Mesendoderm (in vitro differentiated cells): ENCODE data around the gene CECR2.

Source experiments
- DNase-seq: peaks from one replicate; pipeline ENCODE4 v3.0.0; 2013
- H2AK5ac ChIP-seq: 2 replicates; pipeline ENCODE4 v1.6.1; 2013; ENCODE audit warnings: low read length, inconsistent platforms
- H2BK120ac ChIP-seq: 2 replicates; pipeline ENCODE4 v1.6.1; 2013; ENCODE audit warnings: low read depth, mild to moderate bottlenecking, low read length, moderate library complexity, mixed read lengths
- H2BK15ac ChIP-seq: replicated peaks from 2 replicates; pipeline ENCODE4 v1.6.1; 2013; ENCODE audit warnings: low read depth, mild to moderate bottlenecking, moderate library complexity
- H2BK5ac ChIP-seq: 2 replicates; pipeline ENCODE4 v1.6.1; 2013; ENCODE audit warnings: low read length, inconsistent platforms
- H3K18ac ChIP-seq: 2 replicates; pipeline ENCODE4 v1.6.1; 2013; ENCODE audit warnings: mild to moderate bottlenecking, low read length, mixed read lengths
- H3K23ac ChIP-seq: one replicate; pipeline ENCODE4 v1.6.1; 2013; ENCODE audit warnings: low read length
- H3K27ac ChIP-seq: 2 replicates; pipeline ENCODE4 v1.5.1; 2013; ENCODE audit warnings: low read depth, mild to moderate bottlenecking, inconsistent platforms, low read length, moderate library complexity
- H3K27me3 ChIP-seq: 2 replicates; pipeline ENCODE4 v1.6.1; 2013; ENCODE audit warnings: low read length, control low read depth, mild to moderate bottlenecking, inconsistent platforms; ENCODE audit not compliant: insufficient read depth, poor library complexity
- H3K36me3 ChIP-seq: 2 replicates; pipeline ENCODE4 v1.6.1; 2013; ENCODE audit warnings: low read length, inconsistent platforms; ENCODE audit not compliant: control insufficient read depth, insufficient read depth
- H3K4ac ChIP-seq: one replicate; pipeline ENCODE4 v1.6.1; 2013; ENCODE audit warnings: low read depth, mild to moderate bottlenecking, low read length, moderate library complexity
- H3K4me1 ChIP-seq: 2 replicates; pipeline ENCODE4 v1.6.1; 2013; ENCODE audit warnings: low read depth, low read length, inconsistent platforms; ENCODE audit not compliant: control insufficient read depth
- H3K4me2 ChIP-seq: 2 replicates; pipeline ENCODE4 v1.6.1; 2013; ENCODE audit warnings: low read length
- H3K4me3 ChIP-seq: 2 replicates; pipeline ENCODE4 v1.5.1; 2013; ENCODE audit warnings: mild to moderate bottlenecking, low read length
- H3K56ac ChIP-seq: one replicate; pipeline ENCODE4 v1.6.1; 2013; ENCODE audit warnings: low read length
- H3K79me1 ChIP-seq: 2 replicates; pipeline ENCODE4 v1.6.1; 2013; ENCODE audit warnings: low read length, inconsistent platforms
- H3K79me2 ChIP-seq: 2 replicates; pipeline ENCODE4 v1.6.1; 2013; ENCODE audit warnings: mild to moderate bottlenecking, low read length; ENCODE audit not compliant: control insufficient read depth, insufficient read depth
- H3K9ac ChIP-seq: 2 replicates; pipeline ENCODE4 v1.6.1; 2013; ENCODE audit warnings: low read length, inconsistent platforms
- H4K5ac ChIP-seq: one replicate; pipeline ENCODE4 v1.6.1; 2013; ENCODE audit warnings: low read length
- H4K8ac ChIP-seq: one replicate; pipeline ENCODE4 v1.6.1; 2013; ENCODE audit warnings: low read depth, mild to moderate bottlenecking, control low read depth, low read length, moderate library complexity
- WGBS: extraction: QIAGEN DNeasy Blood & Tissue Kit; methylation state at CpG from one replicate; pipeline ENCODE4 v1.1.7; 2013; ENCODE audit warnings: low lambda C conversion rate, missing lambda C conversion rate; ENCODE audit not compliant: insufficient coverage; ENCODE audit errors: extremely low coverage; 5-methylcytosine and 5-hydroxymethylcytosine counted together

Gene CECR2

GRCh38 chr22:17566776-17567175 is 197.5 kb downstream of the CECR2 start:
- Histone ChIP-seq H2BK15ac (no peak overlapping the region), H3K9ac (no peak overlapping the region), H3K4me1 (peaks cover 16% of the 10 kb centered on the region)

GRCh38 chr22:17569971-17570511 is 200.8 kb downstream of the CECR2 start:
- H4K5ac ChIP-seq: no peak overlapping the region
- no peaks in the 10 kb centered on the region for H3K79me2 ChIP-seq
- no peak overlapping the region for H3K4ac ChIP-seq
- H2BK15ac ChIP-seq: no peak overlapping the region
- no peak overlapping the region for H3K4me2 ChIP-seq
- no peak overlapping the region for H2BK120ac ChIP-seq
- peak overlapping the region; percentile 22 for H3K9ac ChIP-seq
- H3K4me1 ChIP-seq: peaks cover 12% of the 10 kb centered on the region
- no peaks in the 10 kb centered on the region for H3K36me3 ChIP-seq
- no peaks in the 10 kb centered on the region for H3K79me1 ChIP-seq
- no CpG with 5 or more reads among the region's 8 CpGs for WGBS
- H3K18ac ChIP-seq: no peak overlapping the region
- peak overlapping the region; percentile 68 for H3K56ac ChIP-seq
- no peak overlapping the region for H3K23ac ChIP-seq
- no peak overlapping the region for H2BK5ac ChIP-seq
- no peaks in the 10 kb centered on the region for H3K27me3 ChIP-seq
- H4K8ac ChIP-seq: no peak overlapping the region
- peak; percentile 63 for DNase-seq
- H3K27ac ChIP-seq: no peak overlapping the region
- no peak overlapping the region for H3K4me3 ChIP-seq
- H2AK5ac ChIP-seq: no peak overlapping the region

More at GRCh38 chr22:17566776-17567175, 197.5 kb downstream of the CECR2 start:
- Histone ChIP-seq H3K27me3 (no peaks in the 10 kb centered on the region), H3K23ac (no peak overlapping the region), H3K36me3 (no peaks in the 10 kb centered on the region), H2BK120ac (no peak overlapping the region), H3K27ac (no peak overlapping the region), H3K4me3 (no peak overlapping the region), H3K79me2 (no peaks in the 10 kb centered on the region), H2AK5ac (no peak overlapping the region), H3K4me2 (no peak overlapping the region), H3K4ac (no peak overlapping the region), H3K18ac (no peak overlapping the region), H3K79me1 (no peaks in the 10 kb centered on the region), H3K56ac (no peak overlapping the region), H4K5ac (no peak overlapping the region), H4K8ac (no peak overlapping the region), H2BK5ac (no peak overlapping the region)
- no peak for DNase-seq
- no CpG with 5 or more reads among the region's 10 CpGs for WGBS

- Histone ChIP-seq H2BK5ac (no peak overlapping the region), H3K27ac (no peak overlapping the region), H3K18ac (no peak overlapping the region), H3K4me3 (no peak overlapping the region), H3K4ac (no peak overlapping the region), H3K4me1 (peaks cover 12% of the 10 kb centered on the region), H2BK120ac (no peak overlapping the region), H3K4me2 (no peak overlapping the region), H3K27me3 (no peaks in the 10 kb centered on the region), H4K5ac (no peak overlapping the region), H3K79me2 (no peaks in the 10 kb centered on the region), H3K56ac (peak overlapping the region; percentile 58), H3K23ac (no peak overlapping the region), H2BK15ac (no peak overlapping the region), H4K8ac (no peak overlapping the region), H2AK5ac (no peak overlapping the region), H3K79me1 (no peaks in the 10 kb centered on the region), H3K36me3 (no peaks in the 10 kb centered on the region), H3K9ac (peak overlapping the region; percentile 22)
- WGBS: no CpG with 5 or more reads among the region's 21 CpGs
- DNase-seq: peak; percentile 40
Observed at GRCh38 chr22:17570851-17571631, 201.8 kb downstream of the CECR2 start.

DNA sequence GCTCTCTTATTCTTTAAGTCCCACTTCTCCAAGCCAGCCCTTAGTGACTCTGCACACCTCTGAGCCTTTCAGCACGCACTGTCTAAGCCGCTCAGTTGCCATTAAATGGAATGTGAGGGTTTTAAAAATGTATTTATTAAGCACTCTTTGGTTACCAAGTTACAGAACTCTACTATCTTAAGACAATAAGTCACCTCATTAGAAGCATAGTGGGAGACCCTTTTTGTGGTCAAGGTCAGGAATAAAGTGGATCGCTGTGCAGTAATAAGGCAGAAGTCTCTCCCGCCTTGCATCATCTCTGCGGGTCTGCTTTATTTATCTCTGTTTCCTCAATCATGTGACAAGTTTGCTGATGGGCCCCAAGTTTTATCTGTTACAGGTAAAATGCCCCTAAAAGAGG is 205.9 kb downstream of the CECR2 start:
- no peak overlapping the region for H3K4ac ChIP-seq
- no peak overlapping the region for H2AK5ac ChIP-seq
- no peak overlapping the region for H3K23ac ChIP-seq
- no peak overlapping the region for H4K5ac ChIP-seq
- no peaks in the 10 kb centered on the region for H3K27me3 ChIP-seq
- peaks cover 7% of the 10 kb centered on the region for H3K4me1 ChIP-seq
- H3K27ac ChIP-seq: no peak overlapping the region
- H3K9ac ChIP-seq: no peak overlapping the region
- H2BK15ac ChIP-seq: no peak overlapping the region
- H4K8ac ChIP-seq: no peak overlapping the region
- no peak overlapping the region for H3K56ac ChIP-seq
- DNase-seq: peak; percentile 26
- no CpG with 5 or more reads among the region's 5 CpGs for WGBS
- H3K18ac ChIP-seq: no peak overlapping the region
- H2BK120ac ChIP-seq: no peak overlapping the region
- H3K4me2 ChIP-seq: no peak overlapping the region
- no peaks in the 10 kb centered on the region for H3K79me2 ChIP-seq
- H3K36me3 ChIP-seq: no peaks in the 10 kb centered on the region
- no peaks in the 10 kb centered on the region for H3K79me1 ChIP-seq
- no peak overlapping the region for H2BK5ac ChIP-seq
- H3K4me3 ChIP-seq: no peak overlapping the region

GRCh38 chr22:17575681-17576080 is 206.4 kb downstream of the CECR2 start:
- Histone ChIP-seq H3K79me2 (no peaks in the 10 kb centered on the region), H3K27me3 (no peaks in the 10 kb centered on the region), H3K23ac (no peak overlapping the region), H3K4me2 (no peak overlapping the region), H3K36me3 (no peaks in the 10 kb centered on the region), H2BK5ac (no peak overlapping the region), H4K8ac (no peak overlapping the region), H3K27ac (no peak overlapping the region), H3K4ac (no peak overlapping the region), H2BK120ac (no peak overlapping the region), H3K18ac (no peak overlapping the region), H3K9ac (no peak overlapping the region), H3K4me3 (no peak overlapping the region), H3K56ac (no peak overlapping the region), H4K5ac (no peak overlapping the region), H3K4me1 (peaks cover 9% of the 10 kb centered on the region), H2BK15ac (no peak overlapping the region), H3K79me1 (no peaks in the 10 kb centered on the region), H2AK5ac (no peak overlapping the region)
- no peak for DNase-seq
- no CpG with 5 or more reads among the region's 4 CpGs for WGBS
